HepG2 (cell line): ENCODE results near the gene IRAK2. TPM values are rescaled to one million over a fixed set of nuclear protein-coding genes. Genes with fewer than 3 reads are reported as not detected.

ENCODE experiments used
- ATAC-seq: fragments of 200-7000 bp; cut with Tn5 transposase; 3 replicates; pipeline ENCODE4 v1.9.1; 2020; ENCODE audit warnings: mild to moderate bottlenecking, moderate library complexity
- BruUV-seq: library from RNA; stranded (reverse); fragments of 400-500 nt; replicated peaks from 2 replicates; lab custom pipeline; 2021; lab: Mats Ljungman, UMichigan
- CTCF ChIA-PET: fragments of 300-600 bp; formaldehyde crosslinking; extraction: SDS; loops from one replicate; lab custom pipeline; 2021; ENCODE audit warnings: low total read pairs, inconsistent platforms, low intra/inter-chr PET ratio; lab: Yijun Ruan, JAX
- POLR2A ChIA-PET: fragments of 350-600 bp; sonication (Branson Sonifier 250); formaldehyde crosslinking; loops from one replicate; lab custom pipeline; 2020; ENCODE audit warnings: antibody characterized with exemption, inconsistent platforms; lab: Yijun Ruan, JAX
- DNase-seq: peaks from one replicate; pipeline ENCODE4 v3.0.0-alpha.2; 2015; ENCODE audit warnings: low spot score
- FAIRE-seq: peaks from 3 replicates; lab custom pipeline; 2011; peaks lifted over from hg19 to GRCh38; lab: Jason Lieb, UNC
- H2AFZ ChIP-seq: one replicate; pipeline ENCODE4 v1.6.1; 2011; ENCODE audit warnings: low read length, inconsistent platforms
- H3K27ac ChIP-seq: fragments of 300-600 bp; 3 replicates; pipeline ENCODE4 v1.8.0; 2011; ENCODE audit warnings: mixed run types, mild to moderate bottlenecking, mixed read lengths, low read length, inconsistent platforms; ENCODE audit not compliant: insufficient read depth; ENCODE audit errors: extremely low read length
- H3K27me3 ChIP-seq, 2 experiments: fragments of 200-600 bp in 1 of 2; 2 replicates in 1 of 2; 3 replicates in 1 of 2; pipeline versions ENCODE4 v1.6.0 to v1.8.0; 2011; ENCODE audit warnings: low read length in 2 of 2, mild to moderate bottlenecking in 2 of 2, moderate library complexity in 2 of 2, inconsistent platforms in 1 of 2; ENCODE audit not compliant: insufficient read depth in 2 of 2, control insufficient read depth in 1 of 2
- H3K36me3 ChIP-seq, 2 experiments: fragments of 200-600 bp in 1 of 2; replicated peaks in 1 of 2; 2 replicates in 1 of 2; 3 replicates in 1 of 2; pipeline versions ENCODE4 v1.5.1 to v1.8.0; 2011; ENCODE audit warnings: low read length in 2 of 2, inconsistent platforms in 1 of 2; ENCODE audit not compliant: insufficient read depth in 2 of 2, control insufficient read depth in 1 of 2
- H3K4me1 ChIP-seq: 2 replicates; pipeline ENCODE4 v1.5.1; 2012; ENCODE audit warnings: low read length, inconsistent platforms; ENCODE audit not compliant: insufficient read depth
- H3K4me2 ChIP-seq: 2 replicates; pipeline ENCODE4 v1.6.0; 2011; ENCODE audit warnings: low read depth, low read length, inconsistent platforms
- H3K4me3 ChIP-seq, 3 experiments: fragments of 200-600 bp in 1 of 3; sonication (generic), shearing (Covaris generic) in 1 of 3; replicated peaks in 1 of 3; 2 replicates each; pipeline ENCODE4 v1.5.1; 2011 to 2016; ENCODE audit warnings: low read length in 3 of 3, inconsistent platforms in 2 of 3, low read depth in 2 of 3, mild to moderate bottlenecking in 2 of 3, control low read depth in 1 of 3, mixed read lengths in 1 of 3; ENCODE audit not compliant: insufficient read depth in 1 of 3
- H3K79me2 ChIP-seq: one replicate; pipeline ENCODE4 v1.6.1; 2011; ENCODE audit warnings: low read length, inconsistent platforms; ENCODE audit not compliant: insufficient read depth
- H3K9ac ChIP-seq: 2 replicates; pipeline ENCODE4 v1.6.0; 2011; ENCODE audit warnings: mild to moderate bottlenecking, low read depth, low read length, inconsistent platforms; ENCODE audit not compliant: insufficient read depth
- H3K9me3 ChIP-seq: 2 replicates; pipeline ENCODE4 v1.5.1; 2012; ENCODE audit warnings: mild to moderate bottlenecking, low read length
- H4K20me1 ChIP-seq: 2 replicates; pipeline ENCODE4 v1.6.0; 2011; ENCODE audit warnings: inconsistent platforms, mild to moderate bottlenecking, low read length, moderate library complexity; ENCODE audit not compliant: insufficient read depth
- ETV5 ChIP-seq: IDR thresholded peaks from 2 replicates; pipeline ENCODE4 v1.6.1; 2018; ENCODE audit warnings: missing biosample characterization, missing genetic modification reagents, inconsistent platforms, borderline replicate concordance
- IRX3 ChIP-seq: sonication (generic); formaldehyde crosslinking; IDR thresholded peaks from 2 replicates; pipeline ENCODE4 v1.8.1; 2023; ENCODE audit warnings: mild to moderate bottlenecking, low read depth, missing genetic modification reagents, borderline replicate concordance
- JARID2 ChIP-seq: sonication (generic); formaldehyde crosslinking; IDR thresholded peaks from 2 replicates; pipeline ENCODE4 v1.8.1; 2023; ENCODE audit warnings: missing genetic modification reagents, inconsistent platforms; ENCODE audit not compliant: insufficient replicate concordance
- MED1 ChIP-seq: sonication (generic); formaldehyde crosslinking; IDR thresholded peaks from 2 replicates; pipeline ENCODE4 v1.4.0; 2020; ENCODE audit warnings: missing genetic modification reagents
- NR2C2 ChIP-seq: sonication (generic); formaldehyde crosslinking; IDR thresholded peaks from 2 replicates; pipeline ENCODE4 v1.4.0; 2020; ENCODE audit warnings: missing genetic modification reagents, mild to moderate bottlenecking, moderate library complexity, borderline replicate concordance
- PLSCR1 ChIP-seq: sonication (generic); formaldehyde crosslinking; IDR thresholded peaks from 2 replicates; pipeline ENCODE4 v1.5.0; 2020; ENCODE audit warnings: missing genetic modification reagents, mild to moderate bottlenecking, borderline replicate concordance
- REST ChIP-seq, 2 experiments: IDR thresholded peaks; 2 replicates each; pipeline ENCODE4 v1.6.1; 2011 to 2012; ENCODE audit warnings: low read length in 2 of 2, borderline replicate concordance in 1 of 2, low read depth in 1 of 2, mild to moderate bottlenecking in 1 of 2, moderate library complexity in 1 of 2
- SMARCE1 ChIP-seq: fragments of 450-650 bp; IDR thresholded peaks from 2 replicates; pipeline ENCODE4 v1.6.1; 2017; ENCODE audit warnings: borderline replicate concordance
- SYNCRIP ChIP-seq: fragments of 200-400 bp; formaldehyde crosslinking; IDR thresholded peaks from 2 replicates; pipeline ENCODE4 v1.6.1; 2018; ENCODE audit warnings: mild to moderate bottlenecking, low read depth, low read length; ENCODE audit not compliant: insufficient read depth
- THRA ChIP-seq: sonication (generic); formaldehyde crosslinking; IDR thresholded peaks from 2 replicates; pipeline ENCODE4 v1.4.0; 2020; ENCODE audit warnings: missing genetic modification reagents, borderline replicate concordance
- TOPORS ChIP-seq: sonication (generic); formaldehyde crosslinking; IDR thresholded peaks from 2 replicates; pipeline ENCODE4 v1.8.0; 2023; ENCODE audit warnings: mild to moderate bottlenecking, missing genetic modification reagents
- ZBTB42 ChIP-seq: sonication (generic); formaldehyde crosslinking; IDR thresholded peaks from 2 replicates; pipeline ENCODE4 v1.5.0; 2020; ENCODE audit warnings: mild to moderate bottlenecking, missing genetic modification reagents
- ZGPAT ChIP-seq: IDR thresholded peaks from 2 replicates; pipeline ENCODE4 v1.6.1; 2016; ENCODE audit warnings: mild to moderate bottlenecking
- ZNF564 ChIP-seq: sonication (generic); formaldehyde crosslinking; IDR thresholded peaks from 2 replicates; pipeline ENCODE4 v1.8.1; 2023; ENCODE audit warnings: mild to moderate bottlenecking, missing genetic modification reagents
- ZNF761 ChIP-seq: sonication (generic); formaldehyde crosslinking; conservative IDR thresholded peaks from 2 replicates; pipeline ENCODE4 v1.4.0; 2020; ENCODE audit warnings: mild to moderate bottlenecking, missing genetic modification reagents
- WGBS: methylation state at CpG from one replicate; pipeline ENCODE4 v1.1.6; 2017; ENCODE audit warnings: low lambda C conversion rate; 5-methylcytosine and 5-hydroxymethylcytosine counted together
- in situ Hi-C: cut with HindIII; loops from 2 replicates; pipeline ENCODE4 v1.10.0; 2017; ENCODE audit warnings: low pct_unique_long_range_greater_than_20kb; ENCODE audit not compliant: extremely low pct_ligation_motif_present
- intact Hi-C: fragments of 100-400 bp; cut with micrococcal nuclease; formaldehyde crosslinking; loops from one replicate; pipeline ENCODE4 v1.10.0; 2022; ENCODE audit not compliant: unreplicated experiment
- polyA plus RNA-seq, 8 experiments: library from polyadenylated mRNA; depleted of rRNA in 3 of 8; stranded (reverse) in 7 of 8; unstranded in 1 of 8; fragments of >200 nt; fragmentation: Illumina TruSeq in 4 of 8; extraction: Trizol in 4 of 8; gene quantifications; 2 replicates each; pipeline versions ENCODE4 v1.2.1 to v1.2.3, GENCODE V29; 2011 to 2016; ENCODE audit warnings: low read depth in 4 of 8, missing spikeins in 1 of 8, mixed read lengths in 1 of 8; ENCODE audit not compliant: insufficient read depth in 1 of 8
- total RNA-seq, 5 experiments: library from RNA; depleted of rRNA; stranded (reverse); fragments of >200 nt; fragmentation: Illumina TruSeq; extraction: Trizol; gene quantifications; 2 replicates each; pipeline ENCODE4 v1.2.3, GENCODE V29; 2016; ENCODE audit warnings: low read depth in 1 of 5

IRAK2 gene
- total and polyA plus RNA-seq, 2 of the 13 experiments (the other 11 are each of a cell fraction or from before 2014, with no cell fraction given): 13.1 to 23.3 TPM

GRCh38 chr3:10157031-10157430, 7.7 kb upstream of the IRAK2 start:
- intact Hi-C loops: no loop called here
- no peak overlapping the region for H3K4me3 ChIP-seq
- H3K9ac ChIP-seq: no peak overlapping the region
- no peak overlapping the region for H3K27ac ChIP-seq
- in situ Hi-C loops: no loop called here
- peaks cover 15% of the 10 kb centered on the region for H3K4me1 ChIP-seq
- ChIA-PET POLR2A (no interaction called here), CTCF (no interaction called here)
- BruUV-seq: no TSS peak
- FAIRE-seq (no peak), ATAC-seq (no peak), DNase-seq (no peak)
- H2AFZ ChIP-seq: no peak overlapping the region
- no peaks in the 10 kb centered on the region for H3K27me3 ChIP-seq
- WGBS: 96% methylated on average over 4 of the region's 4 CpGs
- H3K9me3 ChIP-seq: no peaks in the 10 kb centered on the region
- H4K20me1 ChIP-seq: no peaks in the 10 kb centered on the region
- 0 out of 5 replicates have a peak, but pooled peaks cover 0 to 7% of the 10 kb centered on the region in 2 experiments for H3K36me3 ChIP-seq
- H3K79me2 ChIP-seq: no peaks in the 10 kb centered on the region
- no peak for TF ChIP-seq ZGPAT (CRISPR knock-in tag)
- TF ChIP-seq NR2C2 (CRISPR knock-in tag): no peak
- TF ChIP-seq ZNF564 (CRISPR knock-in tag): no peak
- TF ChIP-seq SYNCRIP: no peak
- no peak for TF ChIP-seq IRX3
- no peak for TF ChIP-seq ZNF761 (CRISPR knock-in tag)
- no peak for TF ChIP-seq ETV5 (CRISPR knock-in tag)
- no peak for TF ChIP-seq MED1 (CRISPR knock-in tag)
- TF ChIP-seq THRA (CRISPR knock-in tag): no peak
- TF ChIP-seq PLSCR1 (CRISPR knock-in tag): no peak
- TF ChIP-seq SMARCE1: no peak
- no peak for TF ChIP-seq ZBTB42 (CRISPR knock-in tag)
- no peak for TF ChIP-seq TOPORS (CRISPR knock-in tag)
- TF ChIP-seq REST (IDR thresholded peaks at IDR 0.05; ENCODE audit: borderline replicate concordance in 1 of 2, low read depth in 1 of 2, low read length in 2 of 2): no peak
- no peak for TF ChIP-seq JARID2 (CRISPR knock-in tag)
- no peak overlapping the region for H3K4me2 ChIP-seq
